Natural killer cell (primary cell): ENCODE results near the gene NSD1. TPM values are rescaled to one million over a fixed set of nuclear protein-coding genes. Genes with fewer than 3 reads are reported as not detected.
A peak's percentile ranks its signal among the peaks of the same experiment; 100 is the strongest.

Experiments
- ATAC-seq, 3 donors: fragments of 150-1000 bp in 2 of 3; fragments of 200-7000 bp in 1 of 3; cut with Tn5 transposase; 1 replicate in 1 of 3; 2 replicates in 2 of 3; pipeline ENCODE4 v1.10.0; 2021; ENCODE audit warnings: mild to moderate bottlenecking in 2 of 3, moderate library complexity in 2 of 3
- DNase-seq, 2 donors: peaks; one replicate each; pipeline versions ENCODE4 v3.0.0 to v3.0.0-alpha.2; 2013 to 2021; ENCODE audit warnings: mixed read lengths in 1 of 2
- H3K27ac ChIP-seq: one replicate; pipeline ENCODE4 v1.5.1; 2013; ENCODE audit warnings: mild to moderate bottlenecking, low read length
- H3K27me3 ChIP-seq: one replicate; pipeline ENCODE4 v1.6.1; 2013; ENCODE audit warnings: low read length; ENCODE audit not compliant: control insufficient read depth, insufficient read depth
- H3K36me3 ChIP-seq: one replicate; pipeline ENCODE4 v1.6.1; 2013; ENCODE audit warnings: low read length; ENCODE audit not compliant: control insufficient read depth, insufficient read depth
- H3K4me1 ChIP-seq: one replicate; pipeline ENCODE4 v1.6.1; 2013; ENCODE audit warnings: low read length; ENCODE audit not compliant: control insufficient read depth, insufficient read depth
- H3K4me3 ChIP-seq: one replicate; pipeline ENCODE4 v1.5.1; 2013; ENCODE audit warnings: low read length
- H3K9me3 ChIP-seq: one replicate; pipeline ENCODE4 v1.6.1; 2013; ENCODE audit warnings: low read length; ENCODE audit not compliant: control insufficient read depth, insufficient read depth
- H3K27ac Mint-ChIP-seq, 2 donors: one replicate each; pipeline ENCODE4 v1.8.0; 2022; ENCODE audit warnings: mild to moderate bottlenecking in 2 of 2, mixed read lengths in 2 of 2, moderate library complexity in 1 of 2
- H3K27me3 Mint-ChIP-seq, 2 donors: one replicate each; pipeline ENCODE4 v1.8.0; 2022; ENCODE audit warnings: low read depth in 2 of 2, mixed read lengths in 2 of 2
- H3K36me3 Mint-ChIP-seq: one replicate; pipeline ENCODE4 v1.8.0; 2022; ENCODE audit warnings: mixed read lengths
- H3K4me1 Mint-ChIP-seq, 2 donors: one replicate each; pipeline ENCODE4 v1.8.0; 2022; ENCODE audit warnings: mixed read lengths in 2 of 2
- H3K4me3 Mint-ChIP-seq: one replicate; pipeline ENCODE4 v1.8.0; 2022; ENCODE audit warnings: mild to moderate bottlenecking, moderate library complexity, mixed read lengths
- H3K9me3 Mint-ChIP-seq, 2 donors: one replicate each; pipeline ENCODE4 v1.8.0; 2022; ENCODE audit warnings: mixed read lengths in 2 of 2
- CTCF ChIP-seq: fragments of 200-600 bp; IDR thresholded peaks from one replicate; pipeline ENCODE4 v1.8.0; 2022; ENCODE audit warnings: antibody characterized with exemption
- WGBS: methylation state at CpG from one replicate; pipeline ENCODE4 v1.1.7; 2013; ENCODE audit warnings: missing lambda C conversion rate; ENCODE audit not compliant: insufficient coverage; 5-methylcytosine and 5-hydroxymethylcytosine counted together
- intact Hi-C: fragments of 100-400 bp; cut with micrococcal nuclease; formaldehyde crosslinking; loops from one replicate; pipeline ENCODE4 v1.14.2; 2022
- total RNA-seq, 4 donors: library from RNA; stranded (reverse); fragments of 120-200 nt in 1 of 4; gene quantifications; one replicate each; pipeline versions ENCODE4 v1.2.3 to v1.2.4, GENCODE V29; 2013 to 2022

Gene NSD1
- total RNA-seq, 3 donors from 2014 or later (not counting 1 experiment from before 2014, with no cell fraction given) = 117 to 147 (median 143) TPM

- Mint-ChIP-seq H3K27ac (peak overlapping the region; percentile 89 to 96), H3K4me1 (peaks cover 73 to 80% of the 10 kb centered on the region in 2 donors), H3K36me3 (no peaks in the 10 kb centered on the region), H3K27me3 (no peaks in the 10 kb centered on the region), H3K4me3 (peak overlapping the region; percentile 92), H3K9me3 (no peaks in the 10 kb centered on the region)
- TF ChIP-seq CTCF = no peak
- H3K27ac ChIP-seq = peak overlapping the region; percentile 39
- intact Hi-C loops = loop anchor here (5.0 kb wide), 2 partner anchors 155 to 190 kb away; no protein-coding TSS in a partner anchor
- peak overlapping the region; percentile 93 for H3K4me3 ChIP-seq
- H3K4me1 ChIP-seq = peaks cover 85% of the 10 kb centered on the region
- WGBS = 38% methylated on average over 24 of the region's 24 CpGs
- H3K27me3 ChIP-seq = no peaks in the 10 kb centered on the region
- DNase-seq (no peak), ATAC-seq (no peak)
- peaks cover 35% of the 10 kb centered on the region for H3K36me3 ChIP-seq
- no peaks in the 10 kb centered on the region for H3K9me3 ChIP-seq
Measured at GRCh38 chr5:177302354-177303110, 169.0 kb downstream of the NSD1 start.

GRCh38 chr5:177303121-177303924, 169.8 kb downstream of the NSD1 start, which contains the start of the genes PRELID1 and RAB24:
Gene PRELID1, plus strand, starts transcription at chr5:177303799. Its CDS starts 187 bp downstream, at chr5:177303986.
Gene RAB24, minus strand, starts transcription at chr5:177303719. Its CDS starts 431 bp downstream, at chr5:177303288.
- Mint-ChIP-seq H3K27ac (peak within 1 kb of the TSS; percentile 89 to 96), H3K4me1 (peaks cover 72 to 80% of the 10 kb centered on the region in 2 donors), H3K4me3 (peak within 1 kb of the TSS; percentile 92), H3K9me3 (no peaks in the 10 kb centered on the region), H3K27me3 (no peaks in the 10 kb centered on the region), H3K36me3 (no peaks in the 10 kb centered on the region)
- intact Hi-C loops = loop anchor here (5.0 kb wide), 2 partner anchors 154 to 191 kb away; no protein-coding TSS in a partner anchor
- Histone ChIP-seq H3K27ac (peak within 1 kb of the TSS; percentile 76), H3K4me3 (peak within 1 kb of the TSS; percentile 93), H3K36me3 (peaks cover 35% of the 10 kb centered on the region), H3K27me3 (no peaks in the 10 kb centered on the region), H3K9me3 (no peaks in the 10 kb centered on the region), H3K4me1 (peaks cover 89% of the 10 kb centered on the region)
- peak; percentile 57 to 82 (median 76) for ATAC-seq
- TF ChIP-seq CTCF = peak; percentile 44
- peak; percentile 92 for DNase-seq
- under 1% methylated on average over 100 of the region's 100 CpGs for WGBS

GRCh38 chr5:177303925-177304391, 170.4 kb downstream of the NSD1 start:
- ATAC-seq (peak in 2 of 3 donors; percentile 8 to 9), DNase-seq (peak in 1 of 2 donors; percentile 54)
- H3K9me3 ChIP-seq = no peaks in the 10 kb centered on the region
- H3K36me3 ChIP-seq = peaks cover 35% of the 10 kb centered on the region
- peak overlapping the region; percentile 76 for H3K27ac ChIP-seq
- intact Hi-C loops = loop anchor here (5.0 kb wide), 2 partner anchors 153 to 192 kb away; no protein-coding TSS in a partner anchor
- Mint-ChIP-seq H3K27me3 (no peaks in the 10 kb centered on the region), H3K4me3 (peak overlapping the region; percentile 92), H3K36me3 (no peaks in the 10 kb centered on the region), H3K9me3 (no peaks in the 10 kb centered on the region), H3K4me1 (peaks cover 70 to 82% of the 10 kb centered on the region in 2 donors), H3K27ac (peak overlapping the region; percentile 89 to 96)
- peaks cover 90% of the 10 kb centered on the region for H3K4me1 ChIP-seq
- peak overlapping the region; percentile 84 for H3K4me3 ChIP-seq
- no peak for TF ChIP-seq CTCF
- no peaks in the 10 kb centered on the region for H3K27me3 ChIP-seq
- WGBS = 2% methylated on average over 25 of the region's 25 CpGs
